Loucy (cell line): ENCODE data around the gene MEIOC.
"Not testable (repeated sequence)": the region's sequence is repeated elsewhere in the genome, so short reads cannot be mapped to it uniquely, and the experiment has no call there.

ENCODE experiments used
- CTCF ChIP-seq: fragments of 200-600 bp; sonication (generic); conservative IDR thresholded peaks from 2 replicates; pipeline ENCODE4 v1.5.1; 2014; ENCODE audit warnings: mild to moderate bottlenecking, antibody characterized with exemption, low read length
- EZH2phosphoT487 ChIP-seq: fragments of 200-600 bp; IDR thresholded peaks from 2 replicates; pipeline ENCODE4 v1.6.1; 2018; ENCODE audit warnings: antibody characterized with exemption, mild to moderate bottlenecking, moderate library complexity, borderline replicate concordance

GRCh38 chr17:44634401-44634800 is 21.9 kb upstream of the MEIOC start:
- TF ChIP-seq CTCF = 0 out of 2 replicates have a peak, but pooled peaks have one; percentile 15
- not testable (repeated sequence) for TF ChIP-seq EZH2phosphoT487
